ENCODE measurements around the gene D2HGDH. TPM values are rescaled to one million over a fixed set of nuclear protein-coding genes. Genes with fewer than 3 reads are reported as not detected.

D2HGDH gene
- 10 to 100 TPM; 26.9 to 29.3 TPM for total RNA-seq

DNA sequence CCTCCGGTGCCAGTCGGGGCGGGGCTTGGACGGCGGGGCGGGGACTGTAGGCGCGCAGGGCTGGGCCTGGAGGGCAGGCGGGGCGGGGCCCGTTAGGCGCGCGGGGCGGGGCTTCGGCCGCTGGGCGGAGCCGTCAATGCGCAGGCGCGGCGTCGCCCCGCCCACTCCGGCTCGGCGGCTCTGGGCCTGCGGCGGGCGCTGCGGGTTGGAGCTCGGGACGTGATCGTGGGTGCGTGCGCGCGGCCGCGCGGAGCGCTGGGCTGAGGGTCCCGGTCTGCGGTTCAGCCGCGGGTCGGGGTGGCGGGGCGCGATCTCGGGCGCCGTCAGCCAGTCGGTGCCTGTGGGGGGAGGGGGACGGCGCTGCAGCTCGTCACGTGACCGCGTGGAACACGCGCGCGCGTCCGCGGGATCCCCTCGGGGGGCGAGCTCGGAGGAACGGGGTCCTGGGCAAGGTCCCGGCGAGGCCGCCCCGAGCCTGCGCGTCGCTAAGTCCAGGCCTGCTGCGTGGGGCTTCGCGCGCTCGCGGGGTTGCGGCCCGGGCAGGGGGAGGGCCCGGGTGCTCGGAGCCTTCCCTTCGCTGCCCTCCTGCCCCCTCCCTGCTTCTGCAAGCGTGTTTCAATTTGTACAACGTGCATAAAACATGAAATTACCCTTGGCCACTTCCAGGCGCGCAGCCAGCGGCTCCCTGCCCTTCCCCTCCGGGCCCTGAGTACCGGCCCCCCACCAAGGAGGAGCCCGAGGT lies at the start of gene D2HGDH:
Gene D2HGDH, plus strand, starts transcription at position 164 of the 742 bp plus-strand sequence. CDS start 595 bp downstream, outside the sequence.
- H3K36me3 Mint-ChIP-seq = peaks cover 27% of the 10 kb centered on the region
- H3K9me3 Mint-ChIP-seq = no peaks in the 10 kb centered on the region
- H3K27me3 Mint-ChIP-seq = no peaks in the 10 kb centered on the region
- DNase-seq = peak; percentile 94
- peak within 1 kb of the TSS; percentile 81 for H3K27ac Mint-ChIP-seq
- peaks cover 39% of the 10 kb centered on the region for H3K4me1 Mint-ChIP-seq
- peak within 1 kb of the TSS; percentile 84 for H3K4me3 Mint-ChIP-seq

- Mint-ChIP-seq H3K4me3 (peak overlapping the region; percentile 95), H3K27me3 (no peaks in the 10 kb centered on the region), H3K27ac (peak overlapping the region; percentile 88), H3K36me3 (peaks cover 46% of the 10 kb centered on the region), H3K4me1 (peaks cover 26% of the 10 kb centered on the region), H3K9me3 (no peaks in the 10 kb centered on the region)
- no peak for DNase-seq
These were observed 48.1 kb upstream of the D2HGDH start for GRCh38 chr2:241686324-241686649.

- H3K4me1 Mint-ChIP-seq = peaks cover 26% of the 10 kb centered on the region
- peaks cover 42% of the 10 kb centered on the region for H3K36me3 Mint-ChIP-seq
- H3K27ac Mint-ChIP-seq = peak within 1 kb of the TSS; percentile 95
- no peaks in the 10 kb centered on the region for H3K27me3 Mint-ChIP-seq
- H3K9me3 Mint-ChIP-seq = no peaks in the 10 kb centered on the region
- DNase-seq = peak; percentile 99
- peak within 1 kb of the TSS; percentile 95 for H3K4me3 Mint-ChIP-seq
These were observed 47.6 kb upstream of the D2HGDH start, which contains the start of gene DTYMK for GRCh38 chr2:241686650-241687425. Gene DTYMK (minus strand): TSS chr2:241686815. CDS start chr2:241686783, 32 bp downstream.

DNA sequence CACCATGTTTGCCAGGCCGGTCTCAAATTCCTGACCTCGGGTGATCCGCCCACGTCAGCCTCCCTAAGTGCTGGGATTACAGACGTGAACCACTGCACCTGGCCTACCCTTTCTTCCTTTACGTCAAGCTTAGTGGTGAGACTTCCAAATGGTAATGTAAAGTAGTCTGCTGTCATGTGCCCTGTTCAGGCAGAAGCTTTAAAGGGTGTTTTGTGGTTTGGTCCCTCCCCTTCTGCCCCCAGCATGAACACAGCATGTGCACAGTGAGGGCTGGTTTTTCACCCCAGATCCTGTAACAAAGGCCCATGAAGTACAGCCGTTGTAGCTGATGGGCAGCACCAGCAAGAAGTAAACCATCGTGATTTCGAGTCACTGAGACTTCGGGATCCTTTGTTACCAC lies 45.1 kb upstream of the D2HGDH start:
- no peak for DNase-seq
- H3K9me3 Mint-ChIP-seq = no peaks in the 10 kb centered on the region
- peaks cover 24% of the 10 kb centered on the region for H3K4me1 Mint-ChIP-seq
- no peak overlapping the region for H3K27ac Mint-ChIP-seq
- no peaks in the 10 kb centered on the region for H3K27me3 Mint-ChIP-seq
- peak overlapping the region; percentile 60 for H3K4me3 Mint-ChIP-seq
- peaks cover 40% of the 10 kb centered on the region for H3K36me3 Mint-ChIP-seq

DNA sequence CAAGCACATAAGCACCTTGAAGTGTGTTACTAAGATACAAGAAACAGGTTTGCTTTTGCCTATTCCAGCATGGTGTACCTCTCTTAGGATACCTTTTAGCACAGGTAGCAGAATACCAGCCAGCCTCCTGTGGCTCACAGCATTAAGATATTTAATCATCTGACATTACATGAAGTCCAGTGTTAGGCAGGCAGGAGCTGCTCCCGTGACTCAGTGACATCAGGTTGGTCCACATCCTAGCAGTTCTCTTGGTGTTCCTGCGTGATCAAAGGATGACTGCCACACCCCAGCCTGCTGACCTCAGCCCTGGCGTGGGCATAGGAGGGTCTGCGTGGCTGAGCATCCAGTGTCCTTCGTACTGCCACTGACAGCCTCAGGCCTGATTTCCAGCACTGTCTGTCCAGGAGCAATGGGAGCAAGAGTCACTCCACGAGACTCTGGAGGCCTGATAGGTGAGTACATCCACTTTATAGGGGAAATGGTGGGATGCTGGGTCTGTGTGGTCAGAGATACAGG lies 44.2 kb upstream of the D2HGDH start:
- Mint-ChIP-seq H3K27ac (no peak overlapping the region), H3K36me3 (peaks cover 41% of the 10 kb centered on the region), H3K9me3 (no peaks in the 10 kb centered on the region), H3K27me3 (no peaks in the 10 kb centered on the region), H3K4me3 (no peak overlapping the region), H3K4me1 (peaks cover 24% of the 10 kb centered on the region)
- DNase-seq = no peak

DNA sequence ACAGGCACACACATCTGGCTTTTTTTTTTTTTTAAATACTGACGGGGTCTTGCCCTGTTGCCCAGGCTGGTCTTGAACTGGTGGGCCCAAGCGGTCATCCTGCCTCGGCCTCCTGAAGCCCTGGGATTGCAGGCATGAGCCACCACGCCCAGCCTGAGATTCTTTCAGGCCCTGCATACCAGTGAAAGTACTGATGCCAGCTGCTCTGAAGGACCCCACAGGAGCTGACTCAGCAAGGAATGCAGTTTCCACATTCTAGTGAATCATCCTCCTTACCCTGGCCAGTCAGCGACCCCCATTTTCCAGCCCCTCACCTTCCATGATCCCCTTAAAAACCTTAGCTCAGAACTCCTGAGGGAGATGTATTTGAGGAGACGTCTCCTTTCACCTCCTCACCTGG lies 42.0 kb upstream of the D2HGDH start:
- peaks cover 16% of the 10 kb centered on the region for H3K4me1 Mint-ChIP-seq
- DNase-seq = no peak
- no peak overlapping the region for H3K4me3 Mint-ChIP-seq
- no peaks in the 10 kb centered on the region for H3K9me3 Mint-ChIP-seq
- H3K27me3 Mint-ChIP-seq = no peaks in the 10 kb centered on the region
- H3K36me3 Mint-ChIP-seq = peaks cover 41% of the 10 kb centered on the region
- H3K27ac Mint-ChIP-seq = no peak overlapping the region

- no peak overlapping the region for H3K27ac Mint-ChIP-seq
These were observed 38.8 kb upstream of the D2HGDH start for GRCh38 chr2:241695651-241696050.

GRCh38 chr2:241701149-241701398 lies 33.4 kb upstream of the D2HGDH start:
- no peaks in the 10 kb centered on the region for H3K27me3 Mint-ChIP-seq
- peak overlapping the region; percentile 94 for H3K27ac Mint-ChIP-seq
- H3K4me1 Mint-ChIP-seq = peaks cover 17% of the 10 kb centered on the region
- peaks cover 37% of the 10 kb centered on the region for H3K36me3 Mint-ChIP-seq
- peak overlapping the region; percentile 89 for H3K4me3 Mint-ChIP-seq
- H3K9me3 Mint-ChIP-seq = no peaks in the 10 kb centered on the region
- no peak for DNase-seq

More at GRCh38 chr2:241695651-241696050, 38.8 kb upstream of the D2HGDH start:
- Mint-ChIP-seq H3K9me3 (no peaks in the 10 kb centered on the region), H3K4me1 (peaks cover 12% of the 10 kb centered on the region), H3K4me3 (no peak overlapping the region), H3K36me3 (peaks cover 26% of the 10 kb centered on the region), H3K27me3 (no peaks in the 10 kb centered on the region)
- DNase-seq = no peak

- Mint-ChIP-seq H3K4me1 (peaks cover 17% of the 10 kb centered on the region), H3K27ac (peak within 1 kb of the TSS; percentile 94), H3K9me3 (peaks cover under 1% of the 10 kb centered on the region), H3K36me3 (peaks cover 37% of the 10 kb centered on the region), H3K4me3 (peak within 1 kb of the TSS; percentile 90), H3K27me3 (no peaks in the 10 kb centered on the region)
- peak; percentile 98 for DNase-seq
These were observed 32.9 kb upstream of the D2HGDH start, which contains the start of gene ING5 for GRCh38 chr2:241701399-241702154. Gene ING5 (plus strand): TSS chr2:241702039. CDS start chr2:241702066, 27 bp downstream.

- peaks cover 2% of the 10 kb centered on the region for H3K9me3 Mint-ChIP-seq
- H3K27ac Mint-ChIP-seq = peak overlapping the region; percentile 88
- H3K36me3 Mint-ChIP-seq = peaks cover 43% of the 10 kb centered on the region
- H3K27me3 Mint-ChIP-seq = no peaks in the 10 kb centered on the region
- H3K4me1 Mint-ChIP-seq = peaks cover 17% of the 10 kb centered on the region
- peak; percentile 94 for DNase-seq
- peak overlapping the region; percentile 90 for H3K4me3 Mint-ChIP-seq
These were observed 32.0 kb upstream of the D2HGDH start for GRCh38 chr2:241702155-241703031.

GRCh38 chr2:241703032-241703604 lies 31.3 kb upstream of the D2HGDH start:
- peak overlapping the region; percentile 88 for H3K27ac Mint-ChIP-seq
- H3K27me3 Mint-ChIP-seq = no peaks in the 10 kb centered on the region
- H3K4me1 Mint-ChIP-seq = peaks cover 17% of the 10 kb centered on the region
- DNase-seq = no peak
- peaks cover 2% of the 10 kb centered on the region for H3K9me3 Mint-ChIP-seq
- peak overlapping the region; percentile 90 for H3K4me3 Mint-ChIP-seq
- peaks cover 45% of the 10 kb centered on the region for H3K36me3 Mint-ChIP-seq

DNA sequence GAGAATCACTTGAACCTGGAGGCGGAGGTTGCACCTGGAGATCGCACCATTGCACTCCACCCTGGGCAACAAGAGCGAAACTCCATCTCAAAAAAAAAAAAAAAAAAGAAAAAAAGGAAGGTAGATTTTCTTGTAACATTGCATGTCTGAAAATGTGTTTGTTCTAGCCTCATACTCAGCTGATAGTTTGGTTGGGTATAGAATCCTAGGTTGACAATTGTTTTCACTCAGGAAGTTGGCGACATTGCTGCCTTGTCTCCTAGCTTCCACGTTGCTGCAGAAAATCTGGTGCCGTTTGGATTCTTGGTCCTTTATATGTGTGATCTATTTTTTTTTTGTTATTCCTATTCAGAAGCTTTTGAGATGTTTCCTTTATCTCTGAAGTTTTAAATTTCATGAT lies 27.9 kb upstream of the D2HGDH start:
- peaks cover 56% of the 10 kb centered on the region for H3K36me3 Mint-ChIP-seq
- peaks cover 5% of the 10 kb centered on the region for H3K4me1 Mint-ChIP-seq
- H3K27me3 Mint-ChIP-seq = no peaks in the 10 kb centered on the region
- DNase-seq = no peak
- H3K27ac Mint-ChIP-seq = no peak overlapping the region
- H3K9me3 Mint-ChIP-seq = peaks cover 2% of the 10 kb centered on the region
- H3K4me3 Mint-ChIP-seq = no peak overlapping the region

DNA sequence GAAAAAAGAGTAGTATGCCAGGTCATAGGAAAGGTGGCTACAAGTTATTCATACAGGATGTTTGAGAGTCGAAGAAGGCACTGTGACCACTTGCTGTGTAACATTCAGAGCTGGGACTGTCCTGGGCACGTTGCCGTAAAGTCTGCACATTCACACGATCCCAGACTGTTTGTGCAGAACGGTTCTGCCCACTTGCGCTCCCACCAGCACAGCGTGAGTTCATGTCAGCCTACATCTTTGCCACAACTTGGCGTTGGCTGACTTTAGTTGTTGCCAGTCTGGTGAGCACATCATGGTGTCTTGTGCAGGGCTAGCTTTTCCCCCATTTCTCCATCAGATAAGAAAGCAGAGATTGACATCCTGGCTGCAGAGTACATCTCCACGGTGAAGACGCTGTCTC lies 25.6 kb upstream of the D2HGDH start:
- Mint-ChIP-seq H3K9me3 (peaks cover 2% of the 10 kb centered on the region), H3K36me3 (peaks cover 62% of the 10 kb centered on the region)
- DNase-seq = no peak

DNA sequence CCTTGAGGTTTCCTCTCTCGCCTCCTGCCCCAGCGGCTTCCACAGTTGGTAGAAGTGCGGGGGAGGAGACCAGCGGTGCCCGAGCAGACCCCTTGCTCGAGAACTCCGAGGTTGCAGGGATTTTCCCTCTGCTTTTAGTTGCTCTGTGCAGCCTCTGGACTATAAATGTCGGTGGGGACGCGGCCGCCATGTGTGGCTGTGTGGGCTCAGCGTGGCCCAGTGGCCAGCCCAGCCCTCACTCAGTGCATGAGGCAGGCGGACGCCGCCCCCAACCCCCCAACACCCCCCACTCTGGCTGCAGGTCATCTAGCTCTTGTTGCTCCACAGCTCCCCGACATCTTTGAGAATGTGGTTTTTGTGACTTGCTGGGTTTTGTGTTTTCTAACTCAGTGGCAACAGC lies 15.3 kb upstream of the D2HGDH start:
- Mint-ChIP-seq H3K9me3 (peaks cover 2% of the 10 kb centered on the region), H3K4me3 (no peak overlapping the region), H3K36me3 (peaks cover 42% of the 10 kb centered on the region), H3K4me1 (no peaks in the 10 kb centered on the region), H3K27ac (no peak overlapping the region), H3K27me3 (no peaks in the 10 kb centered on the region)
- DNase-seq = no peak

More for the DNA sequence above, 25.6 kb upstream of the D2HGDH start:
- no peak overlapping the region for H3K4me3 Mint-ChIP-seq
- no peaks in the 10 kb centered on the region for H3K4me1 Mint-ChIP-seq
- no peak overlapping the region for H3K27ac Mint-ChIP-seq
- H3K27me3 Mint-ChIP-seq = no peaks in the 10 kb centered on the region

All from activated naive CD8-positive, alpha-beta T cell treated with anti-CD3 and anti-CD28 coated beads for 36 hours (primary cell).